H1 (cell line): ENCODE measurements around the gene BTAF1. TPM values are rescaled to one million over a fixed set of nuclear protein-coding genes. Genes with fewer than 3 reads are reported as not detected.

ENCODE experiments used
- CTCF ChIA-PET: fragments of 300-600 bp; sonication (Branson Sonifier 250); formaldehyde crosslinking; loops from one replicate; lab custom pipeline; 2021; ENCODE audit not compliant: partially characterized antibody; lab: Charles Lee
- POLR2A ChIA-PET: fragments of 300-600 bp; sonication (Branson Sonifier 250); formaldehyde crosslinking; loops from one replicate; lab custom pipeline; 2021; ENCODE audit warnings: inconsistent platforms; ENCODE audit not compliant: partially characterized antibody; lab: Charles Lee
- DNase-seq, 2 experiments: peaks; one replicate each; pipeline versions ENCODE4 v3.0.0 to v3.0.0-alpha.2; 2010 to 2022; ENCODE audit warnings: low spot score in 2 of 2, low read depth in 1 of 2, mixed read lengths in 1 of 2
- FAIRE-seq: peaks from 2 replicates; lab custom pipeline; 2011; peaks lifted over from hg19 to GRCh38; lab: Jason Lieb, UNC
- H2AFZ ChIP-seq: 2 replicates; pipeline ENCODE4 v1.8.1; 2012; ENCODE audit warnings: low read length, inconsistent platforms
- H2AK5ac ChIP-seq: 2 replicates; pipeline ENCODE4 v1.6.1; 2013; ENCODE audit warnings: low read depth, low read length
- H2BK120ac ChIP-seq: replicated peaks from 2 replicates; pipeline ENCODE3; 2013; ENCODE audit warnings: low read depth, low read length, inconsistent platforms
- H2BK12ac ChIP-seq: 2 replicates; pipeline ENCODE4 v1.6.1; 2013; ENCODE audit warnings: low read depth, low read length
- H2BK15ac ChIP-seq: 2 replicates; pipeline ENCODE4 v1.6.1; 2013; ENCODE audit warnings: low read length
- H2BK20ac ChIP-seq: 2 replicates; pipeline ENCODE4 v1.6.1; 2013; ENCODE audit warnings: low read length
- H2BK5ac ChIP-seq: 2 replicates; pipeline ENCODE4 v1.6.1; 2013; ENCODE audit warnings: low read depth, low read length
- H3K14ac ChIP-seq: 2 replicates; pipeline ENCODE4 v1.6.1; 2013; ENCODE audit warnings: inconsistent platforms; ENCODE audit not compliant: insufficient read length
- H3K18ac ChIP-seq: 2 replicates; pipeline ENCODE4 v1.6.1; 2013; ENCODE audit warnings: low read length; ENCODE audit errors: extremely low read depth
- H3K23ac ChIP-seq: 2 replicates; pipeline ENCODE4 v1.6.1; 2013; ENCODE audit warnings: inconsistent platforms; ENCODE audit not compliant: insufficient read length
- H3K23me2 ChIP-seq: 2 replicates; pipeline ENCODE4 v1.6.1; 2013; ENCODE audit warnings: low read depth, low read length
- H3K27ac ChIP-seq: 2 replicates; pipeline ENCODE4 v1.6.1; 2011; ENCODE audit warnings: low read depth, low read length, inconsistent platforms
- H3K27me3 ChIP-seq, 4 experiments: replicated peaks in 1 of 4; 1 replicate in 1 of 4; 2 replicates in 3 of 4; pipeline versions ENCODE4 v1.6.1 to v1.8.1; 2011 to 2013; ENCODE audit warnings: low read length in 3 of 4, mild to moderate bottlenecking in 3 of 4, inconsistent platforms in 2 of 4, mixed read lengths in 2 of 4, moderate library complexity in 1 of 4; ENCODE audit not compliant: control insufficient read depth in 3 of 4, insufficient read depth in 3 of 4; ENCODE audit errors: extremely low read depth in 1 of 4
- H3K36me3 ChIP-seq, 4 experiments: 2 replicates each; pipeline versions ENCODE4 v1.6.1 to v1.8.1; 2011 to 2013; ENCODE audit warnings: mild to moderate bottlenecking in 4 of 4, low read length in 3 of 4, moderate library complexity in 2 of 4, control low read depth in 1 of 4, inconsistent platforms in 1 of 4; ENCODE audit not compliant: insufficient read depth in 4 of 4, control insufficient read depth in 2 of 4
- H3K4ac ChIP-seq: replicated peaks from 2 replicates; pipeline ENCODE3; 2013; ENCODE audit warnings: low read length, low read depth, mixed read lengths, inconsistent platforms; ENCODE audit not compliant: insufficient read length
- H3K4me1 ChIP-seq, 4 experiments: replicated peaks in 1 of 4; 1 replicate in 1 of 4; 2 replicates in 3 of 4; pipeline versions ENCODE4 v1.6.1 to v1.8.1; 2011 to 2013; ENCODE audit warnings: low read length in 3 of 4, inconsistent platforms in 2 of 4, mixed read lengths in 1 of 4; ENCODE audit not compliant: insufficient read depth in 4 of 4, control insufficient read depth in 3 of 4
- H3K4me2 ChIP-seq, 2 experiments: 2 replicates each; pipeline versions ENCODE4 v1.6.1 to v1.8.1; 2011 to 2013; ENCODE audit warnings: low read depth in 2 of 2, low read length in 2 of 2, control low read depth in 1 of 2, inconsistent platforms in 1 of 2, mild to moderate bottlenecking in 1 of 2; ENCODE audit not compliant: insufficient read depth in 1 of 2
- H3K4me3 ChIP-seq, 4 experiments: fragments of 200-600, 300-600 bp in 1 of 4; sonication (generic), shearing (Covaris generic), sonication (Bioruptor Twin) in 1 of 4; 2 replicates each; pipeline versions ENCODE4 v1.5.1 to v1.8.1; 2011 to 2016; ENCODE audit warnings: low read length in 4 of 4, low read depth in 3 of 4, control low read depth in 2 of 4, inconsistent platforms in 2 of 4, mild to moderate bottlenecking in 2 of 4, mixed read lengths in 1 of 4, moderate library complexity in 1 of 4; ENCODE audit not compliant: insufficient read depth in 2 of 4; ENCODE audit errors: extremely low read depth in 1 of 4
- H3K56ac ChIP-seq: replicated peaks from 2 replicates; pipeline ENCODE3; 2013; ENCODE audit warnings: low read depth, mild to moderate bottlenecking, mixed read lengths, low read length, inconsistent platforms; ENCODE audit not compliant: insufficient read length
- H3K79me1 ChIP-seq: 2 replicates; pipeline ENCODE4 v1.6.1; 2013; ENCODE audit warnings: low read depth, low read length, control low read depth
- H3K79me2 ChIP-seq, 2 experiments: 2 replicates each; pipeline versions ENCODE4 v1.6.1 to v1.8.1; 2012 to 2013; ENCODE audit warnings: low read length in 2 of 2, mild to moderate bottlenecking in 2 of 2, inconsistent platforms in 1 of 2; ENCODE audit not compliant: insufficient read depth in 2 of 2, control insufficient read depth in 1 of 2
- H3K9ac ChIP-seq, 4 experiments: replicated peaks in 1 of 4; 1 replicate in 1 of 4; 2 replicates in 3 of 4; pipeline versions ENCODE4 v1.6.1 to v1.8.1; 2011 to 2013; ENCODE audit warnings: low read depth in 3 of 4, low read length in 3 of 4, control low read depth in 2 of 4, mild to moderate bottlenecking in 2 of 4, moderate library complexity in 2 of 4, inconsistent platforms in 1 of 4; ENCODE audit errors: extremely low read depth in 1 of 4
- H3K9me3 ChIP-seq, 2 experiments: 2 replicates each; pipeline versions ENCODE4 v1.6.1 to v1.8.1; 2012 to 2013; ENCODE audit warnings: mild to moderate bottlenecking in 2 of 2, moderate library complexity in 2 of 2, control low read depth in 1 of 2, inconsistent platforms in 1 of 2, low read depth in 1 of 2, low read length in 1 of 2, mixed read lengths in 1 of 2; ENCODE audit not compliant: insufficient read depth in 2 of 2
- H4K20me1 ChIP-seq, 2 experiments: replicated peaks in 1 of 2; 2 replicates each; pipeline versions ENCODE3 to v1.8.1; 2011 to 2013; ENCODE audit warnings: inconsistent platforms in 2 of 2, low read length in 2 of 2, mild to moderate bottlenecking in 1 of 2; ENCODE audit not compliant: insufficient read depth in 2 of 2, control insufficient read depth in 1 of 2
- H4K5ac ChIP-seq: 2 replicates; pipeline ENCODE4 v1.6.1; 2013; ENCODE audit warnings: low read length, low read depth, mixed read lengths, inconsistent platforms; ENCODE audit not compliant: insufficient read length
- H4K8ac ChIP-seq: 2 replicates; pipeline ENCODE4 v1.8.0; 2013; ENCODE audit warnings: mild to moderate bottlenecking, moderate library complexity, low read length, inconsistent platforms; ENCODE audit not compliant: insufficient read depth; ENCODE audit errors: extremely low read depth
- H4K91ac ChIP-seq: replicated peaks from 2 replicates; pipeline ENCODE3; 2013; ENCODE audit warnings: low read length, mixed read lengths, inconsistent platforms; ENCODE audit not compliant: insufficient read length
- CEBPB ChIP-seq: IDR thresholded peaks from 2 replicates; pipeline ENCODE4 v1.6.1; 2012; ENCODE audit warnings: low read depth, low read length
- SIN3A ChIP-seq, 2 experiments: IDR thresholded peaks in 1 of 2; conservative IDR thresholded peaks in 1 of 2; 2 replicates each; pipeline ENCODE4 v1.6.1; 2011 to 2012; ENCODE audit warnings: low read length in 2 of 2, improper control_type of control experiment in 1 of 2, low read depth in 1 of 2, mild to moderate bottlenecking in 1 of 2
- WGBS, 2 experiments: shearing (Covaris generic) in 1 of 2; methylation state at CpG; one replicate each; pipeline versions ENCODE4 v1.1.6 to v1.1.7; 2013 to 2015; ENCODE audit warnings: low lambda C conversion rate in 2 of 2, mixed read lengths in 2 of 2, inconsistent platforms in 1 of 2, low coverage in 1 of 2, missing lambda C conversion rate in 1 of 2; ENCODE audit not compliant: insufficient replicate concordance in 2 of 2, insufficient coverage in 1 of 2, insufficient read length in 1 of 2; ENCODE audit errors: extremely low coverage in 1 of 2, missing lambda C conversion rate in 1 of 2; 5-methylcytosine and 5-hydroxymethylcytosine counted together
- polyA plus RNA-seq, 7 experiments: library from polyadenylated mRNA; depleted of rRNA in 3 of 7; stranded (reverse) in 5 of 7; unstranded in 2 of 7; fragments of >200 nt in 5 of 7; fragments of 200-250 nt in 2 of 7; gene quantifications; 1 replicate in 5 of 7; 2 replicates in 1 of 7; 4 replicates in 1 of 7; pipeline versions ENCODE4 v1.2.1 to v1.2.3, GENCODE V29; 2011 to 2013; ENCODE audit warnings: missing spikeins in 2 of 7, mixed read lengths in 2 of 7
- total RNA-seq: library from RNA; stranded (reverse); fragmentation: NEBNext Ultra II Directional; extraction: Animal tissue kit (Norgen Biotek cat#: 25700); gene quantifications from 2 replicates; pipeline ENCODE4 v1.2.1, GENCODE V29; 2021

The BTAF1 gene
- total and polyA plus RNA-seq, 2 of the 8 experiments (the other 6 are each of a cell fraction or from before 2014, with no cell fraction given), result 24.5 to 39.1 TPM

GRCh38 chr10:91953600-91954160 is 30.1 kb downstream of the BTAF1 start:
- Histone ChIP-seq H3K23me2 (no peaks in the 10 kb centered on the region), H3K9me3 (no peaks in the 10 kb centered on the region), H4K91ac (no peak overlapping the region), H2AFZ (no peak overlapping the region), H3K36me3 (peaks cover 4 to 59% (median 29%) of the 10 kb centered on the region in 4 experiments; a peak in 7 of 8 replicates), H3K4me3 (no peak overlapping the region), H3K4me2 (no peak overlapping the region), H3K18ac (no peak overlapping the region), H3K56ac (no peak overlapping the region), H3K27me3 (no peaks in the 10 kb centered on the region), H3K4me1 (peaks cover 0 to 3% (median 0%) of the 10 kb centered on the region in 4 experiments; a peak in 2 of 7 replicates), H3K4ac (no peak overlapping the region), H3K79me2 (peaks cover 0 to 3% of the 10 kb centered on the region in 2 experiments; a peak in 1 of 4 replicates), H3K9ac (no peak overlapping the region), H3K23ac (no peak overlapping the region), H2BK12ac (no peak overlapping the region), H2BK5ac (0 out of 2 replicates have a peak overlapping the region, but pooled peaks have one; percentile 11), H2BK15ac (no peak overlapping the region), H2BK20ac (no peak overlapping the region), H3K79me1 (no peaks in the 10 kb centered on the region), H4K8ac (no peak overlapping the region), H2AK5ac (no peak overlapping the region), H4K20me1 (peaks cover 0 to 1% of the 10 kb centered on the region in 2 experiments), H3K14ac (no peak overlapping the region), H3K27ac (no peak overlapping the region), H2BK120ac (no peak overlapping the region), H4K5ac (no peak overlapping the region)
- FAIRE-seq (no peak), DNase-seq (no peak)
- WGBS, 2 experiments, result 82% methylated on average over 2 of the region's 2 CpGs; no CpG with 5 or more reads in 1 of the 2 experiments
- CTCF ChIA-PET, result no interaction called here
- no peak for TF ChIP-seq SIN3A (conservative IDR thresholded peaks at IDR 0.05 in 1 of 2, IDR thresholded peaks at IDR 0.05 in 1 of 2; ENCODE audit: low read depth in 1 of 2, low read length in 2 of 2)
- TF ChIP-seq CEBPB, result 0 out of 2 replicates have a peak, but pooled peaks have one; percentile 4
- POLR2A ChIA-PET, result no interaction called here
